Measurements from ENCODE around the gene SRSF11.

Gene SRSF11

GRCh38 chr1:70227439-70227838 lies 6.3 kb downstream of the SRSF11 start:
- Histone ChIP-seq H3K36me3 (ENCODE audit: control insufficient read depth, low read depth, low read length) (peaks cover 85% of the 10 kb centered on the region), H3K4me3 (ENCODE audit: low read length) (no peak overlapping the region), H3K27me3 (ENCODE audit: control insufficient read depth, insufficient read depth, low read length) (no peaks in the 10 kb centered on the region), H3K9me3 (ENCODE audit: control insufficient read depth, low read depth, low read length) (no peaks in the 10 kb centered on the region), H3K27ac (ENCODE audit: low read length) (no peak overlapping the region), H3K9ac (ENCODE audit: low read length) (no peak overlapping the region), H3K4me1 (ENCODE audit: control insufficient read depth, low read depth, low read length) (peaks cover 8% of the 10 kb centered on the region)

GRCh38 chr1:70228670-70229069 lies 7.5 kb downstream of the SRSF11 start:
- H3K27me3 ChIP-seq (ENCODE audit: control insufficient read depth, insufficient read depth, low read length), result no peaks in the 10 kb centered on the region
- peaks cover 87% of the 10 kb centered on the region for H3K36me3 ChIP-seq (ENCODE audit: control insufficient read depth, low read depth, low read length)
- no peak overlapping the region for H3K9ac ChIP-seq (ENCODE audit: low read length)
- no peak overlapping the region for H3K27ac ChIP-seq (ENCODE audit: low read length)
- no peak overlapping the region for H3K4me3 ChIP-seq (ENCODE audit: low read length)
- H3K9me3 ChIP-seq (ENCODE audit: control insufficient read depth, low read depth, low read length), result no peaks in the 10 kb centered on the region
- H3K4me1 ChIP-seq (ENCODE audit: control insufficient read depth, low read depth, low read length), result no peaks in the 10 kb centered on the region

GRCh38 chr1:70231475-70231874 lies 10.3 kb downstream of the SRSF11 start:
- H3K4me1 ChIP-seq (ENCODE audit: control insufficient read depth, low read depth, low read length), result no peaks in the 10 kb centered on the region
- no peaks in the 10 kb centered on the region for H3K27me3 ChIP-seq (ENCODE audit: control insufficient read depth, insufficient read depth, low read length)
- no peaks in the 10 kb centered on the region for H3K9me3 ChIP-seq (ENCODE audit: control insufficient read depth, low read depth, low read length)
- no peak overlapping the region for H3K27ac ChIP-seq (ENCODE audit: low read length)
- H3K4me3 ChIP-seq (ENCODE audit: low read length), result no peak overlapping the region
- H3K36me3 ChIP-seq (ENCODE audit: control insufficient read depth, low read depth, low read length), result peaks cover 95% of the 10 kb centered on the region
- H3K9ac ChIP-seq (ENCODE audit: low read length), result no peak overlapping the region

GRCh38 chr1:70234733-70235132 lies 13.6 kb downstream of the SRSF11 start:
- Histone ChIP-seq H3K27me3 (ENCODE audit: control insufficient read depth, insufficient read depth, low read length) (no peaks in the 10 kb centered on the region), H3K36me3 (ENCODE audit: control insufficient read depth, low read depth, low read length) (peaks cover 95% of the 10 kb centered on the region), H3K9me3 (ENCODE audit: control insufficient read depth, low read depth, low read length) (no peaks in the 10 kb centered on the region), H3K4me1 (ENCODE audit: control insufficient read depth, low read depth, low read length) (no peaks in the 10 kb centered on the region), H3K27ac (ENCODE audit: low read length) (no peak overlapping the region), H3K4me3 (ENCODE audit: low read length) (no peak overlapping the region), H3K9ac (ENCODE audit: low read length) (no peak overlapping the region)

DNA sequence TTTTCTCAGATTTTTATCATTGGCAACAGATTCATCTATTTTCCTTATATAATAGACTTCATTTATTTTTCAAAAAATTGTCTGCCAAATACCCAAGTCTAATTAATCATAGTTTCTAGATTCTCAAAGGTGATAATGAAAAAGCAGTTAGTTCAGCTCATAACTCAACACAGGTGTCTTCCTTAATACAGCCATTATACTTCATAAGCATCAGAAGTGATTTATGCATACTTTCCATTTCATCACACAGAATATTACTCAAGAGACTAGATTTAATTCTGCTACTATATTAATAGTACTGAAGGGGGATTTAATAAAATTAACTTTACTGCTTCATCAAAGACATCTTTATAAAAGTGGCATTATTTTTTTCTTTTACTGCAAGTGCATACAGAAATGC lies 18.8 kb downstream of the SRSF11 start:
- no peaks in the 10 kb centered on the region for H3K27me3 ChIP-seq (ENCODE audit: control insufficient read depth, insufficient read depth, low read length)
- H3K27ac ChIP-seq (ENCODE audit: low read length), result no peak overlapping the region
- no peak overlapping the region for H3K4me3 ChIP-seq (ENCODE audit: low read length)
- no peaks in the 10 kb centered on the region for H3K9me3 ChIP-seq (ENCODE audit: control insufficient read depth, low read depth, low read length)
- no peak overlapping the region for H3K9ac ChIP-seq (ENCODE audit: low read length)
- no peaks in the 10 kb centered on the region for H3K4me1 ChIP-seq (ENCODE audit: control insufficient read depth, low read depth, low read length)
- H3K36me3 ChIP-seq (ENCODE audit: control insufficient read depth, low read depth, low read length), result peaks cover 95% of the 10 kb centered on the region

DNA sequence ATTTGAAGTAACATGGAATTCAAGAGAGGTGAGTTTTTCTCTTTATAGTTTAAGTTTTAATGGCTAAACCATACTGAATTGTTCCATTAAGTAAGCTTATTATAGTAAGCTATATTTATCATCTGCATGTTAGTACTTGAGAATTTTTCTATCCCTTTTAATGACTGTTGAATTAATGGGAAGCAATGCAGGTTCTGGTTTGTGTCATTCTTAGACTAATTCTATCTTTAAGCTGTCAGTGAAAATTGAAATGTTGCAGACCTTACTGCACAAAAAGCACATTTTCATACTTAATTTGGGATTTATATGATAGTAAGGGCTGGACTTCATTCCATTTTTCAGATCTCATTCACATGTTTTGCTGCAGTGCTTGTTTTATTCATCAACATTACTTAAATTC lies 25.9 kb downstream of the SRSF11 start:
- H3K4me3 ChIP-seq (ENCODE audit: low read length), result no peak overlapping the region
- peaks cover 100% of the 10 kb centered on the region for H3K36me3 ChIP-seq (ENCODE audit: control insufficient read depth, low read depth, low read length)

GRCh38 chr1:70247768-70248167 lies 26.6 kb downstream of the SRSF11 start:
- no peak overlapping the region for H3K4me3 ChIP-seq (ENCODE audit: low read length)
- no peak overlapping the region for H3K9ac ChIP-seq (ENCODE audit: low read length)
- peaks cover 98% of the 10 kb centered on the region for H3K36me3 ChIP-seq (ENCODE audit: control insufficient read depth, low read depth, low read length)
- no peak overlapping the region for H3K27ac ChIP-seq (ENCODE audit: low read length)
- no peaks in the 10 kb centered on the region for H3K27me3 ChIP-seq (ENCODE audit: control insufficient read depth, insufficient read depth, low read length)
- no peaks in the 10 kb centered on the region for H3K9me3 ChIP-seq (ENCODE audit: control insufficient read depth, low read depth, low read length)
- no peaks in the 10 kb centered on the region for H3K4me1 ChIP-seq (ENCODE audit: control insufficient read depth, low read depth, low read length)

More for the DNA sequence above, 25.9 kb downstream of the SRSF11 start:
- no peaks in the 10 kb centered on the region for H3K27me3 ChIP-seq (ENCODE audit: control insufficient read depth, insufficient read depth, low read length)
- H3K4me1 ChIP-seq (ENCODE audit: control insufficient read depth, low read depth, low read length), result no peaks in the 10 kb centered on the region
- no peak overlapping the region for H3K9ac ChIP-seq (ENCODE audit: low read length)
- H3K27ac ChIP-seq (ENCODE audit: low read length), result no peak overlapping the region
- H3K9me3 ChIP-seq (ENCODE audit: control insufficient read depth, low read depth, low read length), result no peaks in the 10 kb centered on the region

DNA sequence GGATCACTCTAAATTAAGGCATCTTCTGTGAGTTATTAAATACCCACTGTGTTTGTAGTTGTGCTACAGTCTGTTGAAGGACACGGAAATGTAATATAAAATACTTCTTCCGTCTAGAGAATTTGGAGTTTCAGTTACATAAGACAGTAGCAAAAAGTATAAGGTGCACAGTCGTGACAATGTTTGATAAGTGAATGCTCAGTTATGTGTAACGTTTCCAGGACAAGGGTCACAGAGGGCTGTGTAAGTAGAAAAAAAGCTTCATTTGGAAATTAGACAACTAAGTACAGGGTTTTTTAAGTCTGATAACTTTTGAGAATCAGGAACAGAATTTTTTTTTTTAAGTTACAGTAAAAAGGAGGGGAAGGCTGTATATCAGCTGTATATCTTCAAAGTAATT lies 27.5 kb downstream of the SRSF11 start:
- Histone ChIP-seq H3K4me1 (ENCODE audit: control insufficient read depth, low read depth, low read length) (no peaks in the 10 kb centered on the region), H3K4me3 (ENCODE audit: low read length) (no peak overlapping the region), H3K36me3 (ENCODE audit: control insufficient read depth, low read depth, low read length) (peaks cover 89% of the 10 kb centered on the region), H3K27ac (ENCODE audit: low read length) (no peak overlapping the region), H3K9ac (ENCODE audit: low read length) (no peak overlapping the region), H3K9me3 (ENCODE audit: control insufficient read depth, low read depth, low read length) (no peaks in the 10 kb centered on the region), H3K27me3 (ENCODE audit: control insufficient read depth, insufficient read depth, low read length) (no peaks in the 10 kb centered on the region)

DNA sequence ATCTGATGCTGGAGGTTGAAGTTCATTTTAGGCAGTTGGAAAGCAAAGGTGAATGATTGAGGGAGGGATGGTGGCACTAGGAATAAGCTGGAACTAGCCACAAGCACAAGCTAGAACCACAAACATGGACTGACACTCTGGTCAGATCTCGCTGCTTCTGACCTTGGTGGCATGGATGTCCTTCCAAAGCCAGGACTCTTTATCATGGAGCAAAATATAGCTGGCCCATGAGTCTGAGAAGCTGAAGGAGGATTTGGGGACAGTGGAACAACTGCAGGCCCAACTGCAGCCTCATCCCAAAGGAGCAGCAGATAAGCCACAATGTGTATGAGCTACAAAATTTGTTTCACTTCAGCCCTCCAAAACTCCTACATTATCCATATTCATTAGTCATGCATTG lies 35.5 kb downstream of the SRSF11 start:
- Histone ChIP-seq H3K9me3 (ENCODE audit: control insufficient read depth, low read depth, low read length) (no peaks in the 10 kb centered on the region), H3K4me1 (ENCODE audit: control insufficient read depth, low read depth, low read length) (no peaks in the 10 kb centered on the region), H3K36me3 (ENCODE audit: control insufficient read depth, low read depth, low read length) (peaks cover 11% of the 10 kb centered on the region), H3K4me3 (ENCODE audit: low read length) (no peak overlapping the region), H3K9ac (ENCODE audit: low read length) (no peak overlapping the region), H3K27ac (ENCODE audit: low read length) (no peak overlapping the region), H3K27me3 (ENCODE audit: control insufficient read depth, insufficient read depth, low read length) (no peaks in the 10 kb centered on the region)

DNA sequence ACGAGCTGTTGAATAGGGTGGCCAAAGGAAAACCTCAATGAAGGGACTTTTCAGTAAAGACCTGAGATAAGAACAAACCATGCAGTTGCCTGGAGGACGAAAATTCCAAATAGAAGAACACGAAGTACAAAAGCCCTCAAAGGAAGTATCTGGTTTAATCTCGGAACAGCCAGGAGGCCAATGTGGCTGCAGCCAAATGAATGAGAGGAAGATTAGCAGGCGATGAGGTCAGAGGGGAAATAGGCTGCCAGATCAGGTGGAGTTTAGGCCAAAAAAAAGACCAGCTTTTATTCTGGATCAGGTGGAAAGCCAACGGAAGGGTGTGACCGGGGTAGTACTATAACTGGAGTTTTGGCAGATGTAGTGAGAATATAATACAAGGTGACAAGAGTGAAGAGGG lies 43.7 kb downstream of the SRSF11 start:
- no peaks in the 10 kb centered on the region for H3K4me1 ChIP-seq (ENCODE audit: control insufficient read depth, low read depth, low read length)
- no peak overlapping the region for H3K27ac ChIP-seq (ENCODE audit: low read length)
- no peaks in the 10 kb centered on the region for H3K27me3 ChIP-seq (ENCODE audit: control insufficient read depth, insufficient read depth, low read length)
- H3K9me3 ChIP-seq (ENCODE audit: control insufficient read depth, low read depth, low read length), result no peaks in the 10 kb centered on the region
- no peak overlapping the region for H3K4me3 ChIP-seq (ENCODE audit: low read length)
- H3K36me3 ChIP-seq (ENCODE audit: control insufficient read depth, low read depth, low read length), result peaks cover 13% of the 10 kb centered on the region
- H3K9ac ChIP-seq (ENCODE audit: low read length), result no peak overlapping the region

GRCh38 chr1:70265946-70266345 lies 44.8 kb downstream of the SRSF11 start:
- Histone ChIP-seq H3K36me3 (ENCODE audit: control insufficient read depth, low read depth, low read length) (peaks cover 16% of the 10 kb centered on the region), H3K9me3 (ENCODE audit: control insufficient read depth, low read depth, low read length) (no peaks in the 10 kb centered on the region), H3K4me3 (ENCODE audit: low read length) (no peak overlapping the region), H3K9ac (ENCODE audit: low read length) (no peak overlapping the region), H3K4me1 (ENCODE audit: control insufficient read depth, low read depth, low read length) (no peaks in the 10 kb centered on the region), H3K27me3 (ENCODE audit: control insufficient read depth, insufficient read depth, low read length) (no peaks in the 10 kb centered on the region), H3K27ac (ENCODE audit: low read length) (no peak overlapping the region)

DNA sequence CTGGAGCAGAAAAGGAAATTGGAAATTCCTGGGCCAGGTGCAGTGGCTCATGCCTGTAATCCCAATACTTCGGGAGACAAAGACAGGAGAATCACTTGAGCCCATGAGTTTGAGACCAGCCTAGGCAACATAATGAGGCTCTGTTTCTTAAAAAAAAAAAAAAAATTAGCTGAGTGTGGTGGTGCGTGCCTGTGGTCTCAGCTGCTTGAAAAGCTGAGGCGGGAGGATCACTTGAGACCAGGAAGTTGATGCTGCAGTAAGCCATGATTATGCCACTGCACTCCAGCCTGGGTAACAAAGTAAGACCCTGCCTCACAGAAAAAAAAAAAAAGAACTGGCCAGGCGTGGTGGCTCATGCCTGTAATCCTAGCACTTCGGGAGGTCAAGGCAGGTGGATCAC lies 56.7 kb downstream of the SRSF11 start:
- Histone ChIP-seq H3K36me3 (ENCODE audit: control insufficient read depth, low read depth, low read length) (peaks cover 10% of the 10 kb centered on the region), H3K27ac (ENCODE audit: low read length) (no peak overlapping the region), H3K9me3 (ENCODE audit: control insufficient read depth, low read depth, low read length) (no peaks in the 10 kb centered on the region), H3K4me3 (ENCODE audit: low read length) (no peak overlapping the region), H3K4me1 (ENCODE audit: control insufficient read depth, low read depth, low read length) (no peaks in the 10 kb centered on the region), H3K9ac (ENCODE audit: low read length) (no peak overlapping the region), H3K27me3 (ENCODE audit: control insufficient read depth, insufficient read depth, low read length) (no peaks in the 10 kb centered on the region)
